HCT116 (cell line): Measurements from ENCODE around the gene OR2G3. TPM values are rescaled to one million over a fixed set of nuclear protein-coding genes. Genes with fewer than 3 reads are reported as not detected.

Source experiments
- ATAC-seq: fragments of 200-7000 bp; cut with Tn5 transposase; 2 replicates; pipeline ENCODE4 v1.9.1; 2020; ENCODE audit warnings: mild to moderate bottlenecking, moderate library complexity
- BruUV-seq: library from RNA; stranded (reverse); fragments of 400-500 nt; replicated peaks from 2 replicates; lab custom pipeline; 2021; lab: Mats Ljungman, UMichigan
- CTCF ChIA-PET: fragments of 300-600 bp; sonication (Branson Sonifier 250); formaldehyde crosslinking; loops from one replicate; lab custom pipeline; 2021; ENCODE audit warnings: antibody characterized with exemption; lab: Charles Lee
- POLR2A ChIA-PET: fragments of 300-600, 350-600 bp; sonication (Branson Sonifier 250); formaldehyde crosslinking; loops from one replicate; lab custom pipeline; 2021; ENCODE audit warnings: antibody characterized with exemption; lab: Charles Lee
- RAD21 ChIA-PET, 2 experiments: fragments of 300-600 bp; sonication (Branson Sonifier 250); formaldehyde crosslinking; loops; one replicate each; lab custom pipeline; 2023; ENCODE audit warnings: low total read pairs in 2 of 2; ENCODE audit not compliant: uncharacterized antibody in 2 of 2, unreplicated experiment in 2 of 2, low non-redundant PET in 1 of 2; lab: Charles Lee
- DNase-seq: peaks from one replicate; pipeline ENCODE4 v3.0.0-alpha.2; 2010; ENCODE audit warnings: low read depth, low spot score
- H2AFZ ChIP-seq: fragments of 200-600 bp; shearing (Covaris generic), sonication (generic); 2 replicates; pipeline ENCODE4 v1.6.1; 2017; ENCODE audit warnings: low read depth, mixed run types, mixed read lengths, antibody characterized with exemption, low read length; ENCODE audit not compliant: poor library complexity, severe bottlenecking
- H3K27ac ChIP-seq: 2 replicates; pipeline ENCODE4 v1.5.1; 2012; ENCODE audit warnings: low read depth, low read length
- H3K27me3 ChIP-seq: fragments of 200-600 bp; sonication (generic); 2 replicates; pipeline ENCODE4 v1.6.1; 2016; ENCODE audit warnings: mixed run types, low read length, mixed read lengths; ENCODE audit not compliant: insufficient read depth
- H3K36me3 ChIP-seq, 2 experiments: fragments of 200-500 bp in 1 of 2; fragments of 200-600 bp in 1 of 2; sonication (Bioruptor generic) in 1 of 2; sonication (generic) in 1 of 2; 2 replicates each; pipeline versions ENCODE4 v1.5.1 to v1.6.1; 2014 to 2016; ENCODE audit warnings: low read length in 2 of 2, inconsistent platforms in 1 of 2, mixed read lengths in 1 of 2, mixed run types in 1 of 2; ENCODE audit not compliant: insufficient read depth in 2 of 2, control insufficient read depth in 1 of 2
- H3K4me1 ChIP-seq, 2 experiments: fragments of 200-600 bp in 1 of 2; sonication (generic) in 1 of 2; 2 replicates each; pipeline versions ENCODE4 v1.5.1 to v1.6.1; 2012 to 2017; ENCODE audit warnings: low read length in 2 of 2, inconsistent platforms in 1 of 2, mild to moderate bottlenecking in 1 of 2, mixed read lengths in 1 of 2, mixed run types in 1 of 2, moderate library complexity in 1 of 2; ENCODE audit not compliant: insufficient read depth in 2 of 2, control insufficient read depth in 1 of 2
- H3K4me2 ChIP-seq: fragments of 200-600 bp; sonication (generic); 2 replicates; pipeline ENCODE4 v1.6.1; 2017; ENCODE audit warnings: mixed run types, low read length, mixed read lengths
- H3K4me3 ChIP-seq, 2 experiments: fragments of 200-600 bp in 1 of 2; sonication (generic) in 1 of 2; replicated peaks in 1 of 2; 2 replicates each; pipeline ENCODE4 v1.5.1; 2011 to 2016; ENCODE audit warnings: low read length in 2 of 2, control low read depth in 1 of 2, low read depth in 1 of 2, mild to moderate bottlenecking in 1 of 2, mixed read lengths in 1 of 2, mixed run types in 1 of 2
- H3K79me2 ChIP-seq: fragments of 200-600 bp; sonication (generic); 2 replicates; pipeline ENCODE4 v1.6.1; 2017; ENCODE audit warnings: mild to moderate bottlenecking, mixed run types, low read length, moderate library complexity, mixed read lengths; ENCODE audit not compliant: insufficient read depth
- H3K9ac ChIP-seq: fragments of 200-600 bp; sonication (generic); 2 replicates; pipeline ENCODE4 v1.6.1; 2016; ENCODE audit warnings: low read length, mixed read lengths
- H3K9me2 ChIP-seq: fragments of 200-600 bp; sonication (generic), shearing (Covaris generic); 2 replicates; pipeline ENCODE4 v1.6.1; 2017; ENCODE audit warnings: mixed run types, mild to moderate bottlenecking, moderate library complexity; ENCODE audit not compliant: insufficient read depth
- H3K9me3 ChIP-seq, 2 experiments: fragments of 200-500 bp in 1 of 2; fragments of 200-600 bp in 1 of 2; sonication (Bioruptor generic) in 1 of 2; sonication (generic) in 1 of 2; 2 replicates each; pipeline ENCODE4 v1.6.1; 2014 to 2017; ENCODE audit warnings: low read length in 2 of 2, mixed read lengths in 2 of 2, inconsistent platforms in 1 of 2, low read depth in 1 of 2, mild to moderate bottlenecking in 1 of 2, mixed run types in 1 of 2, moderate library complexity in 1 of 2; ENCODE audit not compliant: control insufficient read depth in 1 of 2, insufficient read depth in 1 of 2
- H4K20me1 ChIP-seq: fragments of 200-600 bp; sonication (generic), shearing (Covaris generic); 2 replicates; pipeline ENCODE4 v1.6.1; 2017; ENCODE audit warnings: mixed run types, mild to moderate bottlenecking, moderate library complexity; ENCODE audit not compliant: insufficient read depth
- CBX3 ChIP-seq: IDR thresholded peaks from 2 replicates; pipeline ENCODE4 v1.6.1; 2012; ENCODE audit warnings: low read depth
- EGR1 ChIP-seq: IDR thresholded peaks from 2 replicates; pipeline ENCODE4 v1.6.1; 2012; ENCODE audit warnings: low read depth
- ELF1 ChIP-seq: IDR thresholded peaks from 2 replicates; pipeline ENCODE4 v1.6.1; 2012; ENCODE audit warnings: low read depth, borderline replicate concordance
- EZH2 ChIP-seq: fragments of 200-600 bp; sonication (generic); IDR thresholded peaks from 2 replicates; pipeline ENCODE4 v1.6.1; 2017; ENCODE audit warnings: antibody characterized with exemption, mixed run types
- EZH2phosphoT487 ChIP-seq: fragments of 200-600 bp; IDR thresholded peaks from 2 replicates; pipeline ENCODE4 v1.6.1; 2018; ENCODE audit warnings: antibody characterized with exemption, borderline replicate concordance
- POLR2AphosphoS5 ChIP-seq: IDR thresholded peaks from 2 replicates; pipeline ENCODE4 v1.6.1; 2011; ENCODE audit warnings: mild to moderate bottlenecking, low read depth, low read length, moderate library complexity
- SIN3A ChIP-seq: IDR thresholded peaks from 2 replicates; pipeline ENCODE4 v1.6.1; 2012; ENCODE audit warnings: low read depth
- SRF ChIP-seq: IDR thresholded peaks from 2 replicates; pipeline ENCODE4 v1.6.1; 2012; ENCODE audit warnings: low read depth
- YY1 ChIP-seq: IDR thresholded peaks from 2 replicates; pipeline ENCODE4 v1.6.1; 2011; ENCODE audit warnings: low read length, low read depth, moderate library complexity, mild to moderate bottlenecking; ENCODE audit not compliant: insufficient replicate concordance; ENCODE audit errors: extremely low read depth
- ZFX ChIP-seq: fragments of 450-650 bp; IDR thresholded peaks from 2 replicates; pipeline ENCODE4 v1.6.1; 2017
- ZNF274 ChIP-seq: fragments of 200-500 bp; sonication (Bioruptor generic); IDR thresholded peaks from 2 replicates; pipeline ENCODE4 v1.6.1; 2014; ENCODE audit warnings: mild to moderate bottlenecking, low read depth, low read length, inconsistent platforms
- intact Hi-C: fragments of 100-400 bp; cut with micrococcal nuclease; formaldehyde crosslinking; loops from 2 replicates; pipeline ENCODE4 v1.10.0; 2022
- total RNA-seq: library from RNA; stranded (reverse); gene quantifications from one replicate; pipeline ENCODE4 v1.2.1, GENCODE V29; 2021; ENCODE audit not compliant: unreplicated experiment
- TF ChIP-seq, protein P1 (sequence below): IDR thresholded peaks from 2 replicates; pipeline ENCODE4 v1.6.1; 2012
- TF ChIP-seq, protein P2 (sequence below): IDR thresholded peaks from 2 replicates; pipeline ENCODE4 v1.6.1; 2012; ENCODE audit warnings: low read depth
- TF ChIP-seq, protein P3 (sequence below): IDR thresholded peaks from 2 replicates; pipeline ENCODE4 v1.6.1; 2012

The OR2G3 gene
- total RNA-seq, 1 experiment from 2014 or later, result not detected

DNA sequence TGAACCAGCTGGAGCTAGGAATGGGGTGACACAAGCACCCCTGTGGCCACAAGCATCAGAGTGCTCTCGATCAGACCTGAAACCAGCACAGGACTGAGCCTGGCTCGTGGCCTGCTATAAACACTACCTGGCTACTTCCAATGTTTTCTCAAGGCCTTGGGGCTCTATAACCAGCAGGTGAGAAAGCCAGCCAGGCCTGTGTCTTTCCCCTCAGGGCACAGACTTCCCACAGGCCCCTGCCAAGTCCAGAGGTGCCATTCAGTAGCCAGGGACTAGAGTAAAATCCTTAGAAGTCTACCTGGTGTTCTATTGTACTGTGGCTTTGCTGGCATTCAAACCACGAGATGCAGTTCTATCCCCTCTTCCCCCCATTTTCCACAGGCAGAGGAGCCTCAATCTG lies 22.6 kb downstream of the OR2G3 start:
- BruUV-seq, result no TSS peak
- CTCF ChIA-PET, result no interaction called here

More for the DNA sequence above, 22.6 kb downstream of the OR2G3 start:
- H4K20me1 ChIP-seq, result no peaks in the 10 kb centered on the region
- H3K4me3 ChIP-seq, result no peak overlapping the region
- ChIA-PET POLR2A (no interaction called here), RAD21 (no interaction called here)
- no peak for DNase-seq
- H3K27me3 ChIP-seq, result no peaks in the 10 kb centered on the region
- TF ChIP-seq YY1 (no peak), SRF (no peak), POLR2AphosphoS5 (no peak), SIN3A (no peak), ELF1 (no peak), EZH2phosphoT487 (no peak), CBX3 (no peak), ZNF274 (no peak), EGR1 (no peak), ZFX (no peak), EZH2 (no peak)
- TF ChIP-seq, protein P1, sequence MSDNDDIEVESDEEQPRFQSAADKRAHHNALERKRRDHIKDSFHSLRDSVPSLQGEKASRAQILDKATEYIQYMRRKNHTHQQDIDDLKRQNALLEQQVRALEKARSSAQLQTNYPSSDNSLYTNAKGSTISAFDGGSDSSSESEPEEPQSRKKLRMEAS, result no peak
- TF ChIP-seq, protein P2, sequence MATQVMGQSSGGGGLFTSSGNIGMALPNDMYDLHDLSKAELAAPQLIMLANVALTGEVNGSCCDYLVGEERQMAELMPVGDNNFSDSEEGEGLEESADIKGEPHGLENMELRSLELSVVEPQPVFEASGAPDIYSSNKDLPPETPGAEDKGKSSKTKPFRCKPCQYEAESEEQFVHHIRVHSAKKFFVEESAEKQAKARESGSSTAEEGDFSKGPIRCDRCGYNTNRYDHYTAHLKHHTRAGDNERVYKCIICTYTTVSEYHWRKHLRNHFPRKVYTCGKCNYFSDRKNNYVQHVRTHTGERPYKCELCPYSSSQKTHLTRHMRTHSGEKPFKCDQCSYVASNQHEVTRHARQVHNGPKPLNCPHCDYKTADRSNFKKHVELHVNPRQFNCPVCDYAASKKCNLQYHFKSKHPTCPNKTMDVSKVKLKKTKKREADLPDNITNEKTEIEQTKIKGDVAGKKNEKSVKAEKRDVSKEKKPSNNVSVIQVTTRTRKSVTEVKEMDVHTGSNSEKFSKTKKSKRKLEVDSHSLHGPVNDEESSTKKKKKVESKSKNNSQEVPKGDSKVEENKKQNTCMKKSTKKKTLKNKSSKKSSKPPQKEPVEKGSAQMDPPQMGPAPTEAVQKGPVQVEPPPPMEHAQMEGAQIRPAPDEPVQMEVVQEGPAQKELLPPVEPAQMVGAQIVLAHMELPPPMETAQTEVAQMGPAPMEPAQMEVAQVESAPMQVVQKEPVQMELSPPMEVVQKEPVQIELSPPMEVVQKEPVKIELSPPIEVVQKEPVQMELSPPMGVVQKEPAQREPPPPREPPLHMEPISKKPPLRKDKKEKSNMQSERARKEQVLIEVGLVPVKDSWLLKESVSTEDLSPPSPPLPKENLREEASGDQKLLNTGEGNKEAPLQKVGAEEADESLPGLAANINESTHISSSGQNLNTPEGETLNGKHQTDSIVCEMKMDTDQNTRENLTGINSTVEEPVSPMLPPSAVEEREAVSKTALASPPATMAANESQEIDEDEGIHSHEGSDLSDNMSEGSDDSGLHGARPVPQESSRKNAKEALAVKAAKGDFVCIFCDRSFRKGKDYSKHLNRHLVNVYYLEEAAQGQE, result no peak
- TF ChIP-seq, protein P3, sequence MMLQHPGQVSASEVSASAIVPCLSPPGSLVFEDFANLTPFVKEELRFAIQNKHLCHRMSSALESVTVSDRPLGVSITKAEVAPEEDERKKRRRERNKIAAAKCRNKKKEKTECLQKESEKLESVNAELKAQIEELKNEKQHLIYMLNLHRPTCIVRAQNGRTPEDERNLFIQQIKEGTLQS, result no peak
- no peaks in the 10 kb centered on the region for H3K9me2 ChIP-seq
- no peak overlapping the region for H3K27ac ChIP-seq
- H3K9ac ChIP-seq, result no peak overlapping the region
- no peaks in the 10 kb centered on the region for H3K9me3 ChIP-seq
- no peak overlapping the region for H3K4me2 ChIP-seq
- H3K36me3 ChIP-seq, result no peaks in the 10 kb centered on the region
- no peaks in the 10 kb centered on the region for H3K4me1 ChIP-seq
- no peak overlapping the region for H2AFZ ChIP-seq
- H3K79me2 ChIP-seq, result no peaks in the 10 kb centered on the region
- no peak for ATAC-seq
- intact Hi-C loops, result no loop called here
